ENCODE data around the gene DPM2. TPM values are rescaled to one million over a fixed set of nuclear protein-coding genes. Genes with fewer than 3 reads are reported as not detected.

DPM2 gene
- total and polyA plus RNA-seq, 9 donors, result 10.6 to 37.1 (median 27.3) TPM

- peaks cover 18% of the 10 kb centered on the region for H3K4me1 ChIP-seq (ENCODE audit: insufficient read depth)
- H3K9me3 ChIP-seq, result no peaks in the 10 kb centered on the region
- H3K27me3 ChIP-seq, result no peaks in the 10 kb centered on the region
- no peaks in the 10 kb centered on the region for H3K36me3 ChIP-seq
- peak overlapping the region; percentile 62 for H3K4me3 ChIP-seq
- intact Hi-C loops (cut with DNase I), result no loop called here
- TF ChIP-seq POLR2A (IDR thresholded peaks at IDR 0.05) (no peak), CTCF (IDR thresholded peaks at IDR 0.05) (no peak), EP300 (IDR thresholded peaks at IDR 0.05) (no peak)
- WGBS, 3 donors, result 12 to 18% (median 14%) methylated on average over 24 to 25 of the region's 25 CpGs
- peak in 2 of 5 donors; percentile 43 to 47 for DNase-seq
- no peak overlapping the region for H3K27ac ChIP-seq
These were observed 640 bp upstream of the DPM2 start for GRCh38 chr9:127938298-127938690.

GRCh38 chr9:127937056-127937387 is 632 bp downstream of the DPM2 start:
- WGBS, 3 donors, result 4 to 10% (median 6%) methylated on average over 7 of the region's 7 CpGs
- DNase-seq, result no peak
- no peak overlapping the region for H3K27ac ChIP-seq
- no peak for TF ChIP-seq POLR2A (IDR thresholded peaks at IDR 0.05)
- TF ChIP-seq CTCF (IDR thresholded peaks at IDR 0.05), result no peak
- no peak for TF ChIP-seq EP300 (IDR thresholded peaks at IDR 0.05)
- intact Hi-C loops (cut with DNase I), result no loop called here
- H3K4me1 ChIP-seq (ENCODE audit: insufficient read depth), result peaks cover 15% of the 10 kb centered on the region
- H3K36me3 ChIP-seq, result no peaks in the 10 kb centered on the region
- H3K4me3 ChIP-seq, result peak overlapping the region; percentile 62
- no peaks in the 10 kb centered on the region for H3K27me3 ChIP-seq
- no peaks in the 10 kb centered on the region for H3K9me3 ChIP-seq

GRCh38 chr9:127936347-127936852 is 1.3 kb downstream of the DPM2 start:
- no peak overlapping the region for H3K27ac ChIP-seq
- intact Hi-C loops (cut with DNase I), result no loop called here
- H3K4me3 ChIP-seq, result no peak overlapping the region
- no peaks in the 10 kb centered on the region for H3K36me3 ChIP-seq
- peaks cover 18% of the 10 kb centered on the region for H3K4me1 ChIP-seq (ENCODE audit: insufficient read depth)
- WGBS, 3 donors, result 69 to 75% (median 71%) methylated on average over 14 of the region's 14 CpGs
- TF ChIP-seq EP300 (IDR thresholded peaks at IDR 0.05) (no peak), CTCF (IDR thresholded peaks at IDR 0.05) (no peak), POLR2A (IDR thresholded peaks at IDR 0.05) (no peak)
- DNase-seq, result peak in 1 of 5 donors; percentile 23
- H3K27me3 ChIP-seq, result no peaks in the 10 kb centered on the region
- H3K9me3 ChIP-seq, result no peaks in the 10 kb centered on the region

- DNase-seq, result no peak
- no peaks in the 10 kb centered on the region for H3K27me3 ChIP-seq
- peaks cover 18% of the 10 kb centered on the region for H3K4me1 ChIP-seq (ENCODE audit: insufficient read depth)
- intact Hi-C loops (cut with DNase I), result no loop called here
- H3K9me3 ChIP-seq, result no peaks in the 10 kb centered on the region
- H3K4me3 ChIP-seq, result no peak overlapping the region
- no peak for TF ChIP-seq POLR2A (IDR thresholded peaks at IDR 0.05)
- TF ChIP-seq EP300 (IDR thresholded peaks at IDR 0.05), result no peak
- TF ChIP-seq CTCF (IDR thresholded peaks at IDR 0.05), result no peak
- H3K36me3 ChIP-seq, result no peaks in the 10 kb centered on the region
- WGBS, 3 donors, result 69 to 78% (median 74%) methylated on average over 4 of the region's 4 CpGs
- no peak overlapping the region for H3K27ac ChIP-seq
These were observed 1.9 kb downstream of the DPM2 start for GRCh38 chr9:127935765-127936221.
